Ishikawa (cell line): ENCODE data around the gene CD302.

Source experiments
- CEBPB ChIP-seq: IDR thresholded peaks from 2 replicates; pipeline ENCODE4 v1.6.1; 2012
- CREB1 ChIP-seq: IDR thresholded peaks from 2 replicates; pipeline ENCODE4 v1.6.1; 2012; ENCODE audit warnings: low read depth
- EGR1 ChIP-seq: IDR thresholded peaks from 2 replicates; pipeline ENCODE4 v1.6.1; 2012
- EP300 ChIP-seq: IDR thresholded peaks from 2 replicates; pipeline ENCODE4 v1.6.1; 2012; ENCODE audit warnings: borderline replicate concordance
- FOXM1 ChIP-seq: IDR thresholded peaks from 2 replicates; pipeline ENCODE4 v1.6.1; 2012; ENCODE audit warnings: low read depth, borderline replicate concordance
- MAX ChIP-seq: IDR thresholded peaks from 2 replicates; pipeline ENCODE4 v1.6.1; 2012
- NFIC ChIP-seq: IDR thresholded peaks from 2 replicates; pipeline ENCODE4 v1.6.1; 2012
- RAD21 ChIP-seq: IDR thresholded peaks from 2 replicates; pipeline ENCODE4 v1.6.1; 2012; ENCODE audit warnings: low read depth
- TAF1 ChIP-seq: IDR thresholded peaks from 2 replicates; pipeline ENCODE4 v1.6.1; 2012; ENCODE audit warnings: low read depth, mild to moderate bottlenecking
- TCF12 ChIP-seq: IDR thresholded peaks from 2 replicates; pipeline ENCODE4 v1.6.1; 2012; ENCODE audit warnings: low read depth
- TEAD4 ChIP-seq: IDR thresholded peaks from 2 replicates; pipeline ENCODE4 v1.6.1; 2012
- YY1 ChIP-seq: IDR thresholded peaks from 2 replicates; pipeline ENCODE4 v1.6.1; 2012; ENCODE audit warnings: low read depth
- ZBTB7A ChIP-seq: IDR thresholded peaks from 2 replicates; pipeline ENCODE4 v1.6.1; 2012; ENCODE audit warnings: low read depth
- TF ChIP-seq, protein P1 (sequence below): IDR thresholded peaks from 2 replicates; pipeline ENCODE4 v1.6.1; 2012
- TF ChIP-seq, protein P2 (sequence below): IDR thresholded peaks from 2 replicates; pipeline ENCODE4 v1.6.1; 2012; ENCODE audit warnings: low read depth, mild to moderate bottlenecking

CD302 gene

GRCh38 chr2:159786938-159787337 lies 11.1 kb downstream of the CD302 start:
- no peak for TF ChIP-seq EGR1
- TF ChIP-seq, protein P1, sequence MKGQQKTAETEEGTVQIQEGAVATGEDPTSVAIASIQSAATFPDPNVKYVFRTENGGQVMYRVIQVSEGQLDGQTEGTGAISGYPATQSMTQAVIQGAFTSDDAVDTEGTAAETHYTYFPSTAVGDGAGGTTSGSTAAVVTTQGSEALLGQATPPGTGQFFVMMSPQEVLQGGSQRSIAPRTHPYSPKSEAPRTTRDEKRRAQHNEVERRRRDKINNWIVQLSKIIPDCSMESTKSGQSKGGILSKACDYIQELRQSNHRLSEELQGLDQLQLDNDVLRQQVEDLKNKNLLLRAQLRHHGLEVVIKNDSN = no peak

DNA sequence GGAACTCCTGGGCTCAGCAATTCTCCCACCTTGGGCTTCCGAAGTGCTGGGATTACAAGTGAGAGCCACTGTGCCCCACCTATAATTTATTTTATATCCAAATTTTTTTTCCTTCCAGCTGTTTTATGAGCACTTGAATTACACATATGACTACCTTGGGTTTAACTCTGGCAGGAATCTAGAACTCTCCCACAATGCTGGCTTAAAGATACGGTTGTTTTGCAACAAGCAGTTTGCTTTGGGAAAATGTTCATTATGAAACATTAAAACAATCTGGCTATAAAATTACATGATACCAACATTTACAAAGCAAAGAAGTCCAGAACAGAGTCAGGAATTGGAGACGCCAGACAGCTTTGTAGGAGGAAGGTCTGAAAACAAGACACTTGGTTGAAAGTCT lies 12.8 kb downstream of the CD302 start:
- TF ChIP-seq TAF1 (no peak), TEAD4 (no peak), CEBPB (no peak), TCF12 (no peak), YY1 (no peak), MAX (no peak), CREB1 (no peak), RAD21 (no peak), ZBTB7A (no peak), EP300 (no peak), EGR1 (no peak), NFIC (no peak), FOXM1 (no peak)
- TF ChIP-seq, protein P1 = no peak
- TF ChIP-seq, protein P2, sequence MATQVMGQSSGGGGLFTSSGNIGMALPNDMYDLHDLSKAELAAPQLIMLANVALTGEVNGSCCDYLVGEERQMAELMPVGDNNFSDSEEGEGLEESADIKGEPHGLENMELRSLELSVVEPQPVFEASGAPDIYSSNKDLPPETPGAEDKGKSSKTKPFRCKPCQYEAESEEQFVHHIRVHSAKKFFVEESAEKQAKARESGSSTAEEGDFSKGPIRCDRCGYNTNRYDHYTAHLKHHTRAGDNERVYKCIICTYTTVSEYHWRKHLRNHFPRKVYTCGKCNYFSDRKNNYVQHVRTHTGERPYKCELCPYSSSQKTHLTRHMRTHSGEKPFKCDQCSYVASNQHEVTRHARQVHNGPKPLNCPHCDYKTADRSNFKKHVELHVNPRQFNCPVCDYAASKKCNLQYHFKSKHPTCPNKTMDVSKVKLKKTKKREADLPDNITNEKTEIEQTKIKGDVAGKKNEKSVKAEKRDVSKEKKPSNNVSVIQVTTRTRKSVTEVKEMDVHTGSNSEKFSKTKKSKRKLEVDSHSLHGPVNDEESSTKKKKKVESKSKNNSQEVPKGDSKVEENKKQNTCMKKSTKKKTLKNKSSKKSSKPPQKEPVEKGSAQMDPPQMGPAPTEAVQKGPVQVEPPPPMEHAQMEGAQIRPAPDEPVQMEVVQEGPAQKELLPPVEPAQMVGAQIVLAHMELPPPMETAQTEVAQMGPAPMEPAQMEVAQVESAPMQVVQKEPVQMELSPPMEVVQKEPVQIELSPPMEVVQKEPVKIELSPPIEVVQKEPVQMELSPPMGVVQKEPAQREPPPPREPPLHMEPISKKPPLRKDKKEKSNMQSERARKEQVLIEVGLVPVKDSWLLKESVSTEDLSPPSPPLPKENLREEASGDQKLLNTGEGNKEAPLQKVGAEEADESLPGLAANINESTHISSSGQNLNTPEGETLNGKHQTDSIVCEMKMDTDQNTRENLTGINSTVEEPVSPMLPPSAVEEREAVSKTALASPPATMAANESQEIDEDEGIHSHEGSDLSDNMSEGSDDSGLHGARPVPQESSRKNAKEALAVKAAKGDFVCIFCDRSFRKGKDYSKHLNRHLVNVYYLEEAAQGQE = no peak

DNA sequence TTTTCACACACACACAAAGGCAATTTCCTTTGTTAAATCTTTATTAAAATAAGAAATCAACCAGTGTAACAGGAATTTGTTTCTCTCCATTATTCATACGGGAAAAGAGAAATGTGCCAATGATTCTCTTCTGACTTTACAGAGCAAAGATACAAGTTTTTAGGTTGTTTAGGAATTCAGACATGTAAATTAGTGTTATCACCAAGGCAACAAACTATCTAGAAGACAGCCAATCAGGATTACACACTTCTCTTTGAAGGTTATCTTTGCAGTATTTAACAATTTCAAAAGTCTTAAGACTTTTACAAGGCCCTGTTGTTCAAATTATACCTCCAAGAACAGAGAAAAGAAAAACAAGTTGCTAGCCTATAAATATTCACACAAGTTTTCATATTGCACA lies 14.5 kb downstream of the CD302 start:
- TF ChIP-seq YY1 = no peak
- no peak for TF ChIP-seq CREB1
- TF ChIP-seq, protein P1 = no peak
- TF ChIP-seq MAX = no peak

GRCh38 chr2:159776321-159776720 lies 21.7 kb downstream of the CD302 start:
- TF ChIP-seq YY1 (no peak), EGR1 (no peak)

- TF ChIP-seq RAD21 (no peak), ZBTB7A (no peak), CEBPB (no peak), EP300 (no peak), NFIC (no peak), MAX (no peak), TAF1 (no peak), TCF12 (no peak), TEAD4 (no peak), EGR1 (no peak), YY1 (no peak), FOXM1 (no peak), CREB1 (no peak)
- TF ChIP-seq, protein P2 = no peak
- TF ChIP-seq, protein P1 = no peak
Observed at GRCh38 chr2:159775021-159775420, 23.0 kb downstream of the CD302 start.

GRCh38 chr2:159774370-159774990 lies 23.5 kb downstream of the CD302 start:
- TF ChIP-seq FOXM1 (no peak), NFIC (no peak), EGR1 (no peak), YY1 (no peak), CREB1 (no peak), ZBTB7A (no peak), EP300 (no peak), CEBPB (no peak), TAF1 (no peak), TEAD4 (no peak), RAD21 (no peak), MAX (no peak), TCF12 (no peak)
- TF ChIP-seq, protein P2 = no peak
- TF ChIP-seq, protein P1 = no peak
